IPS-15b (cell line): ENCODE data around the gene RELN.

Source experiments
- H3K27me3 ChIP-seq: one replicate; pipeline ENCODE4 v1.6.1; 2013; ENCODE audit warnings: low read length; ENCODE audit not compliant: control insufficient read depth, insufficient read depth
- H3K36me3 ChIP-seq: one replicate; pipeline ENCODE4 v1.6.1; 2013; ENCODE audit warnings: low read length; ENCODE audit not compliant: control insufficient read depth, insufficient read depth
- H3K4me1 ChIP-seq: one replicate; pipeline ENCODE4 v1.6.1; 2013; ENCODE audit warnings: mild to moderate bottlenecking, low read length; ENCODE audit not compliant: control insufficient read depth, insufficient read depth
- H3K4me3 ChIP-seq: one replicate; pipeline ENCODE4 v1.5.1; 2013; ENCODE audit warnings: low read depth, low read length
- H3K9ac ChIP-seq: one replicate; pipeline ENCODE4 v1.6.1; 2013; ENCODE audit warnings: low read depth, mild to moderate bottlenecking, low read length
- H3K9me3 ChIP-seq: one replicate; pipeline ENCODE4 v1.6.1; 2013; ENCODE audit warnings: mild to moderate bottlenecking, low read length; ENCODE audit not compliant: control insufficient read depth, insufficient read depth

RELN gene

GRCh38 chr7:103551016-103551415, 438.4 kb downstream of the RELN start:
- Histone ChIP-seq H3K9me3 (no peaks in the 10 kb centered on the region), H3K4me1 (no peaks in the 10 kb centered on the region), H3K27me3 (no peaks in the 10 kb centered on the region), H3K4me3 (no peak overlapping the region), H3K36me3 (no peaks in the 10 kb centered on the region), H3K9ac (no peak overlapping the region)

GRCh38 chr7:103549786-103550185, 439.7 kb downstream of the RELN start:
- Histone ChIP-seq H3K27me3 (no peaks in the 10 kb centered on the region), H3K9me3 (no peaks in the 10 kb centered on the region), H3K9ac (no peak overlapping the region), H3K36me3 (no peaks in the 10 kb centered on the region), H3K4me1 (no peaks in the 10 kb centered on the region), H3K4me3 (no peak overlapping the region)

DNA sequence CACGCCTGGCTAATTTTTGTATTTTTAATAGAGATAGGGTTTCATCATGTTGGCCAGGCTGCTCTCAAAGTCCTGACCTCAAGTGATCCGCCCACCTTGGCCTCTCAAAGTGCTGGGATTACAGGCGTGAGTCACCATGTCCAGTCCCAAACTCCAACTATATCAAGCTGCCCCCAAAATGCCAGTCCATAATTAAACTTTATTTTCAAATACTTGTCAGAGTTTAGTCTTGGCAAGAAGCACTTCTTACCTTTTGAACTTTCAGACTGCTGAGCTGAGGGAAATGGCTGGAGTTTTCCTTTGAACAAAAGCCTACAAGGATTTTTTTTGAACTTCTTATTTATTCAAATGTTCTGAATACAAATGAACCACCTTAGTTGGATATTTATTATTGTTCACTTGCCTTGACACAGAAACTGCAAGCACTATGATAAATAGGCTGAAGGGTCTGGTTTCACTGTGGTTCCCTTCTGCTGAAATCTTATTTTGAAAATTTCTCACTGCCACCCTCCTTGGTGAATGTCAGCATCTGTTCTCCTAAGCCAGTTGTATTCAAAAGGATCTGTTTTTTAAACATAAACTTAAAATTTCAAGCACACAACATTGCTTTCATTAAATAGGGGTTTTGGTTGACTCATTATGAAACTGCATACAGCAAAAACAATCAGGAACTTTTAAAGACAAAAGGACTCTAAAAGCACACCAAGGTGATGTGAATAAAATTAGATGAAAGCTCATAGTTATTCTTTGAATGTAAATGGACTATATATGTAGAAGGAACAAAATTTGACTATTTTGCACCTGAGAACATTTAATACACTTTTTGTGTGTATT, 441.8 kb downstream of the RELN start:
- Histone ChIP-seq H3K4me1 (no peaks in the 10 kb centered on the region), H3K4me3 (no peak overlapping the region), H3K36me3 (no peaks in the 10 kb centered on the region), H3K9me3 (no peaks in the 10 kb centered on the region), H3K27me3 (no peaks in the 10 kb centered on the region), H3K9ac (no peak overlapping the region)

DNA sequence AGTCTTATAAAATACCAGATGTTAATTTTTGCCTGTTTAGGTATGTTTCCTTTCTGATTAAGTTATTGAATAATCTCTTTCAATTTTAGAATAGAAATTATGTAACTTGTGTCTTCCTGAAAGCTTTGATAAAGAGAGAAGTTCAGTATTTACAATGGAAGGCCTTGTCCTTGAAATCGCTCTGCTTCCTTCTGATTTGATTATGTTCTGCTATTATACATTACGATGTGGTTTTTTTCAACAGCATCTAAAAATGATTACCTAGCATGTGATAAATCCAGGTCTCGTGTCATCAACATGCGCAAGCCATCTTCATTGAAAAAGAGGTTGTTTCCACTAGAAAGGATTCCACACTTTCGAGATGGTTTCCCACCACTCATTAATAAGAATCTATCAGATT, 447.0 kb downstream of the RELN start:
- Histone ChIP-seq H3K36me3 (no peaks in the 10 kb centered on the region), H3K9me3 (no peaks in the 10 kb centered on the region), H3K4me1 (no peaks in the 10 kb centered on the region), H3K9ac (no peak overlapping the region), H3K4me3 (no peak overlapping the region), H3K27me3 (no peaks in the 10 kb centered on the region)

GRCh38 chr7:103541947-103542346, 447.5 kb downstream of the RELN start:
- H3K27me3 ChIP-seq = no peaks in the 10 kb centered on the region
- no peak overlapping the region for H3K4me3 ChIP-seq
- no peaks in the 10 kb centered on the region for H3K4me1 ChIP-seq
- no peaks in the 10 kb centered on the region for H3K9me3 ChIP-seq
- H3K9ac ChIP-seq = no peak overlapping the region
- H3K36me3 ChIP-seq = no peaks in the 10 kb centered on the region

DNA sequence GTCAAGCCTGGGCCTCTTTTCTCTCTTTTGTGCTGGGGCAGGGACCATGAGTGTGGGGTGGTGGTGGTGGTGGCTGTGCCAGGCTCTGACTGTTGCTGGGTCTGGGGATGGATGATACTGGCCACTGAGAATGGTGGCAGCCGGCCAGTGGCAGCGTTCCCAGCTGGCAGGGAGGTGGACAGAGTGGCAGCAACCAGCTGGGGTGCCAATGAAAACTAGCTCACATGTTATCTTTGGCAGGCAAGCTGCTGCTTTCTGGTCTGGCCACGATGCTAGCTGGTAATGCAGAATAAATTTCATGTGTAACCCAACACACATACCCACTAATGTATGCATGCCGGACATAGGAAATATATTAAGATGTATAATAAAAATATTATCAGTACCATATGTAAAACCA, 448.4 kb downstream of the RELN start:
- no peak overlapping the region for H3K9ac ChIP-seq
- H3K4me3 ChIP-seq = no peak overlapping the region
- H3K27me3 ChIP-seq = no peaks in the 10 kb centered on the region
- H3K36me3 ChIP-seq = no peaks in the 10 kb centered on the region
- no peaks in the 10 kb centered on the region for H3K9me3 ChIP-seq
- no peaks in the 10 kb centered on the region for H3K4me1 ChIP-seq

- Histone ChIP-seq H3K9ac (no peak overlapping the region), H3K27me3 (no peaks in the 10 kb centered on the region), H3K36me3 (no peaks in the 10 kb centered on the region), H3K4me1 (no peaks in the 10 kb centered on the region), H3K9me3 (no peaks in the 10 kb centered on the region), H3K4me3 (no peak overlapping the region)
Measured at GRCh38 chr7:103540338-103540737, 449.1 kb downstream of the RELN start.

DNA sequence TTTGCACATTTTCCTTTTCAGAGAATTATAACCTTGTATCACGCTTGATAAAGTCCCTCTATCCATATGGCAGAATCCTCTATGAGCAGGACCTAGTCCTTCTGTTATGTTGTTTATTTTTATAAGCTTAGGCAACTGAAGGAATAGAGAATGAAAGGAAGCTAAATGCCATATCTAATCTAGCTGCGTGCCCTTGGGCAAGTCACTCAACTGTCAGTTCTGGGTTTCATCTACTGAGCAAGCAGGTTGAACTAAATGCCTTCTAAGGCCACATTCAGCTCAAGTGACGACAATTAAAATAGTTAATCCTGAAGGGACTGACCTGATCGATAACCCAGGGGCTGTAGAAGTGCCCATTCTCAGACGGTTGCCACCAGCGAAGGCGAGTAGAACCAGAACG, 449.6 kb downstream of the RELN start:
- H3K4me3 ChIP-seq = no peak overlapping the region
- H3K9me3 ChIP-seq = no peaks in the 10 kb centered on the region
- no peaks in the 10 kb centered on the region for H3K4me1 ChIP-seq
- H3K27me3 ChIP-seq = no peaks in the 10 kb centered on the region
- H3K9ac ChIP-seq = no peak overlapping the region
- H3K36me3 ChIP-seq = no peaks in the 10 kb centered on the region

- H3K9ac ChIP-seq = no peak overlapping the region
Measured at GRCh38 chr7:103538964-103539709, 450.3 kb downstream of the RELN start.

DNA sequence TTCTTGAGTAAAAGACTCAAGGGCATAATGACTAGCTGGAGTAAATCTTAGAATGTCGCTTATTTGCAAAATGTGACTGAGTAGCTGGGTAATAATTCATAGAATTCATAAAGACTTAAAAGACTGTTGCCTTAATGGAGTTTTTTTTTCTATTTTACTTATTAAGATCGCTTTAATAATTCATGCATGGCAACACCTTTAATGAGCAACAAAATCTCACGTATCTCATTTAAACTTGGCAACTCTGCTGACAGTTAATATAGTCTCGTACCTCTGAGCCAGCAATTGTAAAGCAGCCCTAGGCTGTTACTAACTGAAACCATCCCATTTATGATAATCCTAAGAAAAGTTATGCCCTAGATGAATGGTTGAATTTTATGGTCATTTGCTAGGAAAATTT, 455.7 kb downstream of the RELN start:
- Histone ChIP-seq H3K4me1 (no peaks in the 10 kb centered on the region), H3K9ac (no peak overlapping the region)

More at GRCh38 chr7:103538964-103539709, 450.3 kb downstream of the RELN start:
- H3K9me3 ChIP-seq = no peaks in the 10 kb centered on the region
- H3K4me3 ChIP-seq = no peak overlapping the region
- H3K36me3 ChIP-seq = no peaks in the 10 kb centered on the region
- no peaks in the 10 kb centered on the region for H3K4me1 ChIP-seq
- H3K27me3 ChIP-seq = no peaks in the 10 kb centered on the region

DNA sequence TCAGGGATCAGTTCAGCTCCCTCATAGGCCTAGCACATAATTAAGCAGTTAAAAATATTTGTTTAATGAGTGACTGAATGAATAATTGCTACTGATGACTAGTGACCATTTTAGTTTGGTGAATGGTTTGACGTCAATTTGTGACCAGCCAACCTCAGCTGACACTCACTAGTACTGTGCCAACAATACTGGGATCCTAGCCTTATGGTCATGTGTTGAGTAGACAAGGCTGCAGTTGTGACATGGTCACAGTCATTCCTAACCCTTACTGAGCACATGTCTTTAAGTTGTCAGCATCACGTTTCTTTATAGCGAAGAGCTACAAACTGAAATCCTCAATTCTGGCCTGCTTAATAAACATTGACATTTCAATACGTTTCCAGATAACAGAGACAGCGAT, 456.5 kb downstream of the RELN start:
- no peaks in the 10 kb centered on the region for H3K27me3 ChIP-seq
- no peaks in the 10 kb centered on the region for H3K4me1 ChIP-seq
- H3K9ac ChIP-seq = no peak overlapping the region
- H3K9me3 ChIP-seq = no peaks in the 10 kb centered on the region
- H3K36me3 ChIP-seq = no peaks in the 10 kb centered on the region
- no peak overlapping the region for H3K4me3 ChIP-seq

More for the DNA sequence above, 455.7 kb downstream of the RELN start:
- Histone ChIP-seq H3K4me3 (no peak overlapping the region), H3K27me3 (no peaks in the 10 kb centered on the region), H3K36me3 (no peaks in the 10 kb centered on the region), H3K9me3 (no peaks in the 10 kb centered on the region)

DNA sequence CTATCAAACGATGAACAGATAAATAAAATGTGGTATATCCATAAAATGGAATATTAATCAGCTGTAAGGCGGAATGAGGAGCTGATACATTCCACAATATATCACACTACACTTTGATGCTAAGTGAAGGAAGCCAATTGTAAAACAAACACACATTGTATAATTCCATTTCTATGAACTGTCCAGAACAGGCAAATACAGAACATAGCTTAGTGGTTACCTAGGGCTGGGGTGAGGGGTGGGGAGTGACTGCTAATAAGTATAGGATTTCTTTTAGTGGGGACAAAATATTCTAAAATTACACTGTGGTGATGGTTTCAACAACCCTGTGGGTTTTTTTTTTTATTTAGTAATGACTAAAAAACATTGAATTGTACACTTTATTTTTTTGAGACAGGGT, 461.3 kb downstream of the RELN start:
- Histone ChIP-seq H3K9me3 (no peaks in the 10 kb centered on the region), H3K27me3 (no peaks in the 10 kb centered on the region), H3K36me3 (no peaks in the 10 kb centered on the region), H3K9ac (no peak overlapping the region), H3K4me3 (no peak overlapping the region), H3K4me1 (no peaks in the 10 kb centered on the region)
